ENCODE measurements around the gene CEP70.
A peak's percentile ranks its signal among the peaks of the same experiment; 100 is the strongest.
"Not testable (repeated sequence)": the region's sequence is repeated elsewhere in the genome, so short reads cannot be mapped to it uniquely, and the experiment has no call there.

The CEP70 gene, protein sequence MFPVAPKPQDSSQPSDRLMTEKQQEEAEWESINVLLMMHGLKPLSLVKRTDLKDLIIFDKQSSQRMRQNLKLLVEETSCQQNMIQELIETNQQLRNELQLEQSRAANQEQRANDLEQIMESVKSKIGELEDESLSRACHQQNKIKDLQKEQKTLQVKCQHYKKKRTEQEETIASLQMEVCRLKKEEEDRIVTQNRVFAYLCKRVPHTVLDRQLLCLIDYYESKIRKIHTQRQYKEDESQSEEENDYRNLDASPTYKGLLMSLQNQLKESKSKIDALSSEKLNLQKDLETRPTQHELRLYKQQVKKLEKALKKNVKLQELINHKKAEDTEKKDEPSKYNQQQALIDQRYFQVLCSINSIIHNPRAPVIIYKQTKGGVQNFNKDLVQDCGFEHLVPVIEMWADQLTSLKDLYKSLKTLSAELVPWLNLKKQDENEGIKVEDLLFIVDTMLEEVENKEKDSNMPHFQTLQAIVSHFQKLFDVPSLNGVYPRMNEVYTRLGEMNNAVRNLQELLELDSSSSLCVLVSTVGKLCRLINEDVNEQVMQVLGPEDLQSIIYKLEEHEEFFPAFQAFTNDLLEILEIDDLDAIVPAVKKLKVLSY

DNA sequence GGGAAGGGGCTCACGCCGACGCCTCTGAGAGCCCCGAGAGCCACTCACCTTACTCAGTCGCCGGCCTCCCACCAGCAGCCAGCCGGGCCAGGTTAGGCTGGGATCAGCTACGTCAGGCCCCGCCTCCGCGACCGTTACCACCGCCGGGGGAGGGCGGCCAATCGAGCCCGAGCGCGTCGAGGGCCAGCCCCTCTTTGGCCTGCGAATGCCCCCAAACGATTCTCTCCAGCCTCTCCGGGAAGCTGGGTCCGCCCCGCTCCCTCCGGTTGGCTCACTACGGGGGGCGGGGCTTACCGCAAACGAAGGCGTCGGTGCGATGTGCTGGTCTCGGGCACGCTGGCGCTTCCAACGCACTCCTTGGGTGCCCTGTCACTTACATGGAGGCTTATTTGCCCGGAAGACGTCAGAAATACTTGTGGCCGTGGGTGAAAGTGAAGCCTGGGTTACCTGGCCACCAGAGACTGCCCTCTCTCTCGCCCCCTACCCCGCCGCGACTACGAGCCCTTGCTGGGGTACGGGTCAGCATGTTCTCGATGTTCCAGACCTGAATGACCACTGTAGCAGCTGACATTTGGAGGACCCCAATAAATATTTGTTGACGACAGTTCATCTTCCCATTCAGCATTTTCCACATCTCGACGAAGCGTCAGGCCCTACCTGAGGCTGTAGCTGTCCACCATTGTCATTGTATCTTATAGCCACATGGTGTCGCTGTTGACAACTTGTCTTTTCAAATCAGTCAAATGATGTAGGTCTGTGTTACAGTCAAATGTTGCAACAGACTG is at the start of gene CEP70:
Gene CEP70, minus strand, starts transcription at position 111 of the 785 bp plus-strand sequence. CDS start 21,333 bp downstream, outside the sequence.
- DNase-seq, result no peak

DNA sequence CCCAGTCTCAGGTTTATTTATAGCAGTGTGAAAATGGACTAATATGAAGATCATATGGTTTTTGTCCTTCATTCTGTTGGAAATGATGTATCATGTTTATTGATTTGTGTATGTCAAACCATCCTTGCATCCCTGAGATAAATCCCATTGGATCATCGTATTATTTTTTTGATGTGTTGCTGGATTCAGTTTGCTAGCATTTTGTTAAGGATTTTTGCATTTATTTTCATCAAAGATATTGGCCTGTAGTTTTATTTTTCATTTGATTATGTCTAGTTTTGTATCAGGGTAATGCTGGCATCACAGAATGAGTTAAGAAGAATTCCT is 48.8 kb upstream of the CEP70 start:
- DNase-seq, result no peak

DNA sequence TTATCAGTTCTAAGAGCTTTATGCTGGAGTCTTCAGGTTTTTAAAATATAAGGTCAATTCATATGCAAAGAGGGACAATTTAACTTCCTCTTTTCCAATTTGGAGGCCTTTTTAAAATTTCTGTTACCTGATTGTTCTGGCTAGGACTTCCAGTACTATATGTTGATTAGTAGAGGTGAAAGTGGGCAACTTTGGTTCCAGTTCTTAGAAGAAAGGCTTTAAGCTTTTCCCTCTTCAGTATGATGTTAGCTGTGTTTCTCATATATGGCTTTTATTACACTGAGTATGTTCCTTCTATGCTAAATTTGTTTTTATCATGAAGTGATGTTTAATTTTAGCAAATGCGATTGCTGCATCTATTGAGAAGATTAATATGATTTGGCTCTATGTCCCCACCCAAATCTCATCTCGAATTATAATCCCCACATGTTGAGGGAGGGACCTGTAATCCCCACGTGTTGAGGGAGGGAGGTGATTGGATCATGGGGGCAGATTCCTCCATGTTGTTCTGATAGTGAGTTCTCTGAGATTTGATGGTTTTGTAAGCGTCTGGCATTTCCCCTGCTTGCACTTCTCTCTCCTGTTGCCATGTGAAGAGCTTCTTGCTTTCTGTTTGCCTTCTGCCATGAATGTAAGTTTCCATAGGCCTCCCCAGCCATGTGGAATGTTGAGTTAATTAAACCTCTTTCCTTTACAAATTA is 48.3 kb upstream of the CEP70 start:
- no peak for DNase-seq

DNA sequence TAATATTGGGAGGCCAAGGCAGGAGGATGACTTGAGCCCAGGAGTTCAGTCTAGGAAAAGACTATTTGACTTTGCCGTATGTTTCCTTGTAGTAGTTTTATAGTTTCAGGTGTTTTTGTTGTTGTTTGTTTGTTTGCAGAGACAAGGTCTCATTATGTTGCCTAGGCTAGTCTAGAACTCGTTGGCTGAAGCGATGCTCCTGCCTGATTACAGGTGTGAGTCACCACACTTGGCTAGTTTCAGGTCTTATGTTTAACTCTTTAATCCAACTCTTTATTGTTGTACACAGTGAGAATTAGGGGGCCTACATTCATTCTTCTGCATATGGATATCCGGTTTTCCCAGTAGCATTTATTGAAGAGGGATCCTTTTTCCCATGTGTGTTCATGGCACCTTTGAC is 46.5 kb upstream of the CEP70 start:
- DNase-seq, result no peak

DNA sequence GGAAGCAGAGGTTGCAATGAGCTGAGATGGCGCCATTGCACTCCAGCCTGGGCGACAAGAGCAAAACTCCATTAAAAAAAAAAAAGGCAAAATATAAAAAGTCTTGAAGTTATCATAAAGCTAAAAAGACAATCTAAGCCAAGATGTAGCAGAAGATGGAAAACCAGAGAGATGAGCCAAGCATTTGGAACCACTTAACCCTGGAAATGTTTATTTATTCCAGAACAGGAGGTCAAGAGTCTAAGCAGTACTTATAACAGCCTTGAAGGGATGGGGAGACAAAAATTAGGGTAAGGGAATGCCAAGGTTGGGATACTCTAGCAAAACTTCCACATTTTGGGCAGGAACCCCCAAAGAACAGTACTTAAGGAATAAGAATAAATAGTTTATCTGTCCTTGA is 44.6 kb upstream of the CEP70 start:
- no peak for DNase-seq

DNA sequence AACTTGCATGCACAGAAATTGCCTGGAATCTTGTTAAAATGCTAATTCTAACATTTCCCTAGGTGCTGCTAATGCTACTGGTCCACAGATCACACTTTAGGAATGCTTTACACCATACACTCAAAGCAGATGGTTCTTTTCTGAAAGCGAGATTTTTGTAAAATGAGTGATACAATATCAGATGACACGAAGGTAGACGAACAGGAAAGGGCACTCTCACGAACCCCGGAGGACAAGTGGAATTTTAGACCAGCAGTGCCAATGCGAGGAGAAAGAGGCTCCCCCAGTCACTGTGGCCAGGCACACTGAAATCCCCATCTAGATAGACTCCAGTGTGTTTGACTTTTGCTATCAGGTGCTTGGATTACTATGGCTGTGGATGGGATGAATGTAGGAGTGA is 35.5 kb upstream of the CEP70 start:
- no peak for DNase-seq

DNA sequence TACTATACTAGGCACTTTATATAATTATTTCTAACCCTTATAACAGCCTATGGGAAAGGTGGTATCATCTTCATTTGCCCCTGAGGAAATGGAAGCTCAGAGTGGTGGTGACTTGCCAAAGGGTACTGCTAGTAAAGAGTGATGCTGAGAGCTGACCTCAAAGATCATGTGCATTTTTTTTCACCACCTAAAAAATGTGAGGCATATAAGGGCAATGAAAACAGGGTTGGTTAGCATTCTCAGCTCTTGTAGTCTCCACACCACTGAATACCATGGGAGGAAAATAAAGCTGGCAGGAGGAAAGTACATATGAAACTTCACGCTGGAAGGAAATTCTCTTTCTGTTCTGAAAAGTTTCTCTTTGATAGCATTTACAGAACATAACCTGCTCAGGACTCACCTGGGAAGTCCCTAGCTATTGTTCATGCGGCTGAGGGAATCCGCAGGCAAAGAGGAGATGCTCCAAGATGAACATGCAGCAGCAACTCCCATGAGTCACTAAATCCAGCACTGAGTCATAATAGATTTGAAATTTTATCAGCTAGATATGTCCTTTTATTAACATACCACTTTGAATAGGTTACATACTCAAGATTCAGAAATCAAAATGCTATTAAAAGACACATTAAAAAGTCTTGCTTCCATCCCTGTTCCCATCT is 31.8 kb upstream of the CEP70 start:
- DNase-seq, result no peak

DNA sequence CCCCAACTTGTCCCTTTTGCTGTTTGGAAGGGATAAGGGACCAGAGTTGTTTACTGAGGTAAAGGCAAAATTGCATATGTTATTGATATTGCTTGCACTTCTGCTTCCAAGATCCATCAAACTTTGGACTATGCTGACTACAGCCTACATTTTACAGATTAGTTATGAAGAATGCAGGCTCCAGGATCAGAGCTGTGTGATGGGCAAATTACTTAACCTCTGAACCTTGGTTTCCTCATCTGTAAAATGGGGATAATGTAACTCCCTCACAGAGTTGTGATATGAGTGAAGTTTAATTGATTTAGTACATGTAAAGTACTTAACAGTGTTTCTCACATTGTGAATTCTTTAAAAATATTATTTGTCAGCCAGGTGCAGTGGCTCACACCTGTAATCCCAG is 30.5 kb upstream of the CEP70 start:
- no peak for DNase-seq

DNA sequence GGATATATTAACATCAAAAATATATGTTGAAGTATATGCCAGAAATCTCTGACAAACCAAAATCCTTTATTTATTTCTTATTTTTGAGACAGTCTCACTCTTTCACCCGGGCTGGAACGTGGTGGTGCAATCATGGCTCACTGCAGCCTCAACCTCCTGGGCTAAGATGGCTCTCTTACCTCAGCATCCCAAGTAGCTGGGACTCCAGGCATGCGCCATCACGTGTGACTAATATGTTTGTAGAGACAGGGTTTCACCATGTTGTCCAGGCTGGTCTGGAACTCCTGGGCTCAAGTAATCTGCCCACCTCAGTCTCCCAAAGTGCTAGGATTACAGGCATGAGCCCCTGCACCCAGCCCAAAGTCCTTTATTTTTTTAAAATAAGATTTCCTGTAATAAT is 26.4 kb upstream of the CEP70 start:
- no peak for DNase-seq

DNA sequence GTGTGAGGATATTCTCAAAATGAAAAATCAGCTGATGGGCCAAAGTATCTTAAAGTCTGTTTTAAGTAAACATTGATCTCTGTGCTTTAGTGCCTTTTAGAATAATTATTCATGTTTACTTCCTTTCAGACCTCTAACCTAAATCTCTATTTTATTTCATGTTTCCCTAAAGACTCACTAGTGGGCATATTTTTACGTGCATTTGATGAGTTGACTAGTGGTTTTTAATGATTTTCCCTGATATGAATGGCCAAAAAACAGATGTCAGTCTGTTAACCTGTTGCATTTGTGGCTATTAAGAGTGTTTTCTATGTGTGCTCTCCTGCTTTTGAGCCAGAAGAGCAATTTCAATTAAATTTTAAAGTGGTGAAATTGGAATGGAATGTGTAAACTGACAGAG is 21.4 kb upstream of the CEP70 start:
- no peak for DNase-seq

DNA sequence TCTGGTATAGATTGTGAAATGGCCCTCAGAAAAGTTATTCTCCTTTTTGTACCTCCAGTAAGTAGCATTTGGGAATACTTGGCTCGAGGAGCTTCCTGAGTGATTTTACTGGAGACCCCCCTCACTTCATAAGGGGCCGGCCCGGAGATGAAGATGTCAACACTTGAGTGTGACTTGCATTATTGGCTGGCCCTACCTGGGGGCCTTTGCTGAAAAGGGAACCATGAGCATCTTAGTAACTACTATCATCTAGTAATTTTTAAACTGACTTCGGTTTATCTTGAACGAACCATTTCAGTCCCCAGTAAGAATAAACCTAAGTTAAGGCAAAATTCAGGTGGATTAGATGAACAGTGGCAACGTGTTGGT is 15.8 kb upstream of the CEP70 start:
- peak; percentile 23 to 33 for DNase-seq

DNA sequence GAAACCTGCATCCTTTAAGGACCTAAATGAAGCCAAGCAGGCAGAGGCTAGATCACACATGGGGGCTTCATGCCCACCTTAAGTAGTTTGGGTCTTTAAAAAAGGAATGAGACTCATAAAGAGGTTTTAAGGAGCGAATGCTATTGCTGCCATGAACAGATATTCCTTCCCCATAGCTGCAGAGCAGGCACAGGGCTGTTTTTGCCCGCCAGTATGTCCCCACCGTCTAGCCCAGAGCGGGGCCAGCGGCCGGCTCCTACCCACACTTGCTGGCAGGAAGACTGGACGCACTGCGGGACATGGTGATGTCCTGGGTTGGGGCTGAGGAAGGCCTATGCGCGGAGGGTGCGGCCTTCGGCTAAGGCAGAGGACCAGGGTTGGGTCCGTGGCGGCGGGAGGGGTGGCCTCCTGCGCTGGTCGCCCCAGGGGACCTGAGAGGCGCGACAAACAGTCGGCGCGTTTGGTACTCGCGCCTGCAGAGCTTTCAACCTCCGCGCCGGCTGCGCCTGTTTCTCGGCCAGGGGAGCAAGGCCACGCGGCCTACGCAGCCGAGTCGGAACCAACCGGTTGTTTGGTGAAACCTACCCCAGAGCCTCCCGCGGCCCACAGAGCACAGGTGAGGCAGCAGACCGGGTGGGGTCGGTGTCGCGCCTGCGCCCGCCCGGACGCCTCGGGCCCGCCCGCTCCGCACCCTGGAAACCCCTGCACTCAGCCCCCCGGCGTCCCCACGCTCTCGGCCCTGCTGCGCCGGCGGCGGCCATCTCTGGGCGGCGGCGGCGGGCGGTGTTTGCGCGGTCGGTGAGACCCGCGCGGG is 14.5 kb upstream of the CEP70 start, which contains the start of gene FAIM:
Gene FAIM, plus strand, starts transcription at position 450 of the 814 bp plus-strand sequence. CDS start 10,956 bp downstream, outside the sequence.
- peak; percentile 46 to 49 for DNase-seq

DNA sequence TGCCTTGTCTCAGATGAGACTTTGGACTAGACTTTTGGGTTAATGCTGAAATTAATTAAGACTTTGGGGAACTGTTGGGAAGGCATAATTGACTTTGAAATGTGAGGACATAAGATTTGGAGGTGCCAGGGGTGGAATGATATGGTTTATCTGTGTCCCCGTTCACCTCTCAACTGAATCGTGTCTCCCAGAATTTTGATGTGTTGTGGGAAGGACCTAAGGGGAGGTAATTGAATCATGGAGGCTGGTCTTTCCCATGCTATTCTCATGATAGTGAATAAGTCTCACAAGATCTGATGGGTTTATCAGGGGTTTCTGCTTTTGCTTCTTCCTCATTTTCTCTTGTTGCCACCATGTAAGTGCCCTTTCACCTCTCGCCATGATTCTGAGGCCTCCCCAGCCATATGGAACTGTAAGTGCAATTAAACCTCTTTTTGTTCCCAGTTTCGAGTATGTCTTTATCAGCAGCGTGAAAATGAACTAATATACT is 10.1 kb upstream of the CEP70 start:
- DNase-seq, result not testable (repeated sequence)

DNA sequence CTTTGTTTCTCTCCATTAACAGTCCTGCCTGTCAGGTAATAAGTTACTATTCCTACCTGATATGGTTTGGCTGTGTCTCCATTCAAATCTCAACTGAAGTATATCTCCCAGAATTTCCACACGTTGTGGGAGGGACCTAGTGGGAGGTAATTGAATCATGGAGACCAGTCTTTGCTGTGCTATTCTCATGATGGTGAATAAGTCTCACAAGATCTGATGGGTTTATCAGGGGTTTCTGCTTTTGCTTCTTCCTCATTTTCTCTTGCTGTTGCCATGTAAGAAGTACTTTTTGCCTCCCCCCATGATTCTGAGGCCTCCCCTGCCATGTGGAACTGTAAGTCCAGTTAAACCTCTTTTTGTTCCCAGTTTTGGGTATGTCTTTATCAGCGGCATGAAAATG is 7.6 kb upstream of the CEP70 start:
- not testable (repeated sequence) for DNase-seq

DNA sequence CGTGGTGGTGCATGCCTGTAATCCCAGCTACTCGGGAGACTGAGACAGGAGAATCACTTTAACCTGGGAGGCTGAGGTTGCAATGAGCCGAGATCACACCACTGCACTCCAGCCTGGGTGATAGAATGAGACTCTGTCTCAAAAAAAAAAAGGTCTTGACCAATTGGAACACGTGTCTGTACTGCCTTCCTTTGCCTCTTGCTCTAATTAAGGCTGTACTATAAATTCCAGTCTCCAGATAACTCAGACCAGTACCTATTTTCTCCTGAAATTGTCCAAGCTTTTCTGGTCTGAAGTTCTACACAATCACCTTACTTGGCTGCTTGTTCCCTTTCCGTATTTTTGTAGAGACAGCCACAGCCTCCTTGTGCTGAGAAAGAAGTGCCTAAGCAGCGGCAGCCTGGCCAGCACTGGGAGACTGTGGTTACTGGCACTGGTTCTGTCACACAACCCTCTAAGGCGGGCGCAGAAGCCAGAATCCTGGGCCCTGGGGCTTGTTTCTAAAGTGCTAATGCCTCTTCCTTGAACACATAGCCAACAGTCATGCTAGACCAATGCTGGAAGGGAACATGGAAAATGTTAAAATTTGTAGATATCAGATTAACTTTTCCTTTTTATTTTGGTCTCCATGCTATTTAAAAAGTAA is 6.2 kb upstream of the CEP70 start:
- no peak for DNase-seq

DNA sequence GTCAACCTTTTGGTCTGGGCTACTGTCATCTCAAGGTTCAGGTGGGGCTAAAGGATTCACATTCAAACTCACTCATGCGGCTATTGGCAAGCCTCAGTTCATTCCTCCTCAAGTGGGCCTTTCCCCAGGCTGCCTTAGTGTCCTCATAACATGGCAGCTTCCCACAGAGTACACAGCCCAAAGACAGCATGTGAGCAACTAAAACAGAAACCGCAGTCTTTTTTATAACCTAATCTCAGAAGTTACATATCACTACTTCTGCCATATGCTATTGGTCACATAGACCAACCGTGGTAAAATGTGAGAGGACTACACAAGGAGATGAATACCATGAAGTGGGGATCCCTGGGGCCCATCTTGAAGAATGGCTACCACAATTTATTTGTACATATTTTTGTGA is 4.5 kb upstream of the CEP70 start:
- DNase-seq, result no peak

DNA sequence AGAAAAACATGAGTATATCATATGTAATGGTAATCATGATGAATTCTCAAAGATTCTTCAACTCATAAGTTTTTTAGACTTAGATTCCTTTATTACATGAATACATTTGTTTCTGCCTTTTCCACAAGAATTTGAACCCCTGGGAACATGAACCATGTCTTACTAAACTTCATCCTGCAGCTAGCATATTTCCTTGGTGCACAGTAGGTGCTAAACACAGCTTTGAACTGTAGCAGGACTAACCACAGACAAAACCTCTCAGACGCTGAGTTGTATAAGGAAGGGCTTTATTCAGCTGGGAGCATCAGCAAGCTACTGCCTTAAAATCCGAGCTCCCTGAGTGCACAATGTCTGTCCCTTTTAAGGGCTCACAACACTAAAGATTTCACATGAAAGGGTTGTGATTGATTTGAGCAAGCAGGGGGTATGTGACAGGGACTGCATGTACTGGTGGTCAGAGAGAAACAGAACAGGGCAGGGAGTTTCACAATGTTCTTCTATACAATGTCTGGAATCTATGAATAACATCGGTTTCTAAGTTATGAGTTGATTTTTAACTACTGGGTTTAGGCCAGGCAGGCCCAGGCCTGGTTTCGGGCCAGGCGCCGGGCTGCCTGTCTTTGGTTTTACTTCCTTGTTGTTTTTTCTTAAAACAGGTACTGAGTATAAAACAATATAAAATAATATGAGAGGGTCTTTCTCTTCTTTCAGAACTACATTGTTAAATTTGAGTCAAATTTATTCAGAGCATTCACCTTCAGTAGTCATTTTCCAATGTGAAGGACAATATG is 3.3 kb upstream of the CEP70 start:
- DNase-seq, result not testable (repeated sequence)

DNA sequence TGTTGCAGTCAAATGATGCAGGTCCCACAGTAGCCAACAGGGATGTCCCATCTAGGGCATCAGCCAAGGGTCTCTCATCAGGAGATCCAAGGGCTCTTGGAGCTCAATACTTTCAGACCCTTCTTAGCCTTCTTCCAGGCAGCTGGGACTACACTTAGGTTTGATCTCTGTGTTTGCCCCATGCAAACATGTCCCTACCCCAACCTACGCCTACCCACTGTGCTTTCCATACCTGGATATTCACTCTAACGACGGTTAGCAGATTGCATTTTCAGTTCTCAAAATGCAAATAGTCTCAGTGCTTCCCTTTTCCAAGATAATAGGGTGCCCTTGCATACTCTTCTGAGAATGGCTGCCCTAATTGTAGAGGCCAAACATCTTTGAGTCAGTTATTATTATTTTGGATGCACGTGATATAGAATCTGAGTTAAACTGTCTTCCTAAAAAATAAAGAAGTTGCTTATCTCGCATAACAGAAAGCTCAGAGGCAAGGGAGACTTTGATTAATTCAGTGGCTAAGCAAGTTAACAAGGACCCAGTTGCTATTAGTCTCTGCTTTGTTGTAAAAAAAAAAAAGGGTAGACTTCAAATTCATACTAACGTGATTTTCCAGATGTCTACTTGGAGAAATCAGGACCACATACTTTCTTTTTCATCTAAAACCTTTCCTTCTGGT is 1.0 kb upstream of the CEP70 start:
- DNase-seq, result no peak

DNA sequence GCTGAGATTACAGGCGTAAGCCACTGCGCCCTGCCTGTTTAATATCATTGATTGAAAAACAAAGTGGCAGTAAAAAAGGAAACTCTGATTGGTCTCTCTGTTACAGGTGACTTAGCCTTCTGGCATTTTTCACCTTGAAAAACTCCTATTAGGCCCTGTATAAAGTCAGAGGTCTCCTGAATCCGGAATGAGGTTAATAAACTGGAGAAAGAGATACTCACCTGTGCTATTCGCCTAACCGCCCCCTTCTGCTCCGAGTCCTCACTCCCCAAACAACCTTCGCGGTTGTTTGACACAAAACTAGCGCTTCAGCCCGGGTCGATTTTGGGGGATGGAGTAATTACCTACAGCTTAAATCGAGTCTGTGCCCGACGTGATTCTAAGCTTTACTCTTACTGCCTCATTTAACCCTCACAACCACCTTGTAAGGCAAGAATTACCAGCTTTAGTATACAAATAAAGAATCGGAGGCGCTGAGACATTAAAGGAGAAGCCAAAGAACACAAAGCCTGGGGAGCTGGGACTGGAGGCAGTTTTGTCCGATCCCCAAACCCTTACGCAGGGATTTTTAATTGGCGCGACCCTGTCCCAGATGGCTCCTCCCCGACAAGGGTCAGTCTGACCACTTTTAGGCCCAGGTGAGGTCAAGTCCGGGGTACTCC is 441 bp downstream of the CEP70 start:
- DNase-seq, result no peak
